Fibroblast of lung (primary cell): Measurements from ENCODE around the gene DNAI1.

Source experiments
- CTCF ChIP-seq, 2 donors: IDR thresholded peaks in 1 of 2; conservative IDR thresholded peaks in 1 of 2; 1 replicate in 1 of 2; 2 replicates in 1 of 2; pipeline ENCODE4 v1.5.1; 2011 to 2012; ENCODE audit warnings: low read length in 2 of 2, control low read depth in 1 of 2, inconsistent platforms in 1 of 2, low read depth in 1 of 2, mild to moderate bottlenecking in 1 of 2
- EZH2 ChIP-seq: IDR thresholded peaks from 2 replicates; pipeline ENCODE4 v1.5.1; 2012; ENCODE audit warnings: low read length, control low read depth, mild to moderate bottlenecking; ENCODE audit errors: missing control alignments

GRCh38 chr9:34430843-34431437 is 27.7 kb upstream of the DNAI1 start:
- no peak for TF ChIP-seq CTCF (conservative IDR thresholded peaks at IDR 0.05 in 1 of 2, IDR thresholded peaks at IDR 0.05 in 1 of 2; ENCODE audit: low read depth in 1 of 2, low read length in 2 of 2)
- TF ChIP-seq EZH2, result no peak
